A549 (cell line): ENCODE measurements around the gene ROR1. TPM values are rescaled to one million over a fixed set of nuclear protein-coding genes. Genes with fewer than 3 reads are reported as not detected.

Experiments used
- ATAC-seq, 2 experiments: fragments of 200-7000 bp in 1 of 2; fragments of >200 bp in 1 of 2; cut with Nextera tagmentation in 1 of 2; cut with Tn5 transposase in 1 of 2; 3 replicates each; pipeline versions ENCODE4 v1.8.0 to v1.9.1; 2018 to 2020; ENCODE audit warnings: mild to moderate bottlenecking in 1 of 2, moderate library complexity in 1 of 2
- CTCF ChIA-PET: fragments of 300-600 bp; sonication (Branson Sonifier 250); formaldehyde crosslinking; extraction: SDS; loops from one replicate; lab custom pipeline; 2021; ENCODE audit warnings: antibody characterized with exemption, inconsistent platforms; lab: Yijun Ruan, JAX
- POLR2A ChIA-PET: fragments of 350-600 bp; formaldehyde crosslinking; extraction: SDS; loops from one replicate; lab custom pipeline; 2021; ENCODE audit warnings: antibody characterized with exemption, inconsistent platforms; lab: Yijun Ruan, JAX
- DNase-seq, 2 experiments: peaks; one replicate each; pipeline versions ENCODE4 v3.0.0 to v3.0.0-alpha.2; 2011 to 2016; ENCODE audit warnings: low read depth in 1 of 2, low spot score in 1 of 2
- FAIRE-seq: peaks from 2 replicates; lab custom pipeline; 2011; peaks lifted over from hg19 to GRCh38; lab: Jason Lieb, UNC
- H3K27ac ChIP-seq, 2 experiments: fragments of >200 bp; sonication (Bioruptor Twin); formaldehyde crosslinking; 3 replicates each; pipeline ENCODE4 v1.5.1; 2016 to 2017
- H3K4me1 ChIP-seq: fragments of >200 bp; sonication (Bioruptor Twin); formaldehyde crosslinking; 3 replicates; pipeline ENCODE4 v1.6.1; 2016
- H3K4me2 ChIP-seq: fragments of >200 bp; sonication (Bioruptor Twin); formaldehyde crosslinking; 3 replicates; pipeline ENCODE4 v1.6.1; 2016
- H3K4me3 ChIP-seq: fragments of >200 bp; sonication (Bioruptor Twin); formaldehyde crosslinking; 3 replicates; pipeline ENCODE4 v1.5.1; 2016
- H3K9me3 ChIP-seq: fragments of >200 bp; sonication (Bioruptor Twin); formaldehyde crosslinking; 3 replicates; pipeline ENCODE4 v1.6.1; 2016
- BHLHE40 ChIP-seq: IDR thresholded peaks from 2 replicates; pipeline ENCODE4 v1.6.1; 2012; ENCODE audit warnings: low read depth, low read length, inconsistent platforms
- EP300 ChIP-seq, 2 experiments: fragments of >200 bp; sonication (Bioruptor Twin); formaldehyde crosslinking; IDR thresholded peaks; 2 replicates in 1 of 2; 3 replicates in 1 of 2; pipeline ENCODE4 v1.6.1; 2016 to 2017
- GATA3 ChIP-seq: IDR thresholded peaks from 2 replicates; pipeline ENCODE4 v1.6.1; 2012; ENCODE audit warnings: borderline replicate concordance
- HOXB5 ChIP-seq: fragments of 250-450 bp; sonication (Bioruptor Pico); IDR thresholded peaks from 2 replicates; pipeline ENCODE4 v1.5.0; 2020; ENCODE audit warnings: mild to moderate bottlenecking, moderate library complexity
- JUNB ChIP-seq: fragments of >200 bp; sonication (Bioruptor Twin); formaldehyde crosslinking; IDR thresholded peaks from 2 replicates; pipeline ENCODE4 v1.6.1; 2016
- NPAS2 ChIP-seq: fragments of 250-450 bp; sonication (Bioruptor Pico); IDR thresholded peaks from 2 replicates; pipeline ENCODE4 v1.8.0; 2022; ENCODE audit warnings: mild to moderate bottlenecking, moderate library complexity, borderline replicate concordance
- PHF8 ChIP-seq: fragments of 200-600 bp; sonication (generic); IDR thresholded peaks from 2 replicates; pipeline ENCODE4 v1.6.1; 2016; ENCODE audit warnings: low read depth, mild to moderate bottlenecking, antibody characterized with exemption, moderate library complexity, borderline replicate concordance
- POLR2A ChIP-seq: IDR thresholded peaks from 2 replicates; pipeline ENCODE4 v1.6.1; 2012; ENCODE audit warnings: mild to moderate bottlenecking, low read length
- RAD21 ChIP-seq, 2 experiments: fragments of >200 bp in 1 of 2; sonication (Bioruptor Twin) in 1 of 2; formaldehyde crosslinking in 1 of 2; IDR thresholded peaks in 1 of 2; conservative IDR thresholded peaks in 1 of 2; 2 replicates in 1 of 2; 3 replicates in 1 of 2; pipeline ENCODE4 v1.6.1; 2012 to 2018; ENCODE audit warnings: inconsistent platforms in 1 of 2
- RFX5 ChIP-seq: fragments of 450-650 bp; IDR thresholded peaks from 2 replicates; pipeline ENCODE4 v1.7.1; 2014; ENCODE audit warnings: antibody characterized with exemption, mild to moderate bottlenecking, moderate library complexity
- RNF2 ChIP-seq: fragments of 200-600 bp; sonication (generic); IDR thresholded peaks from 2 replicates; pipeline ENCODE4 v1.6.1; 2016; ENCODE audit warnings: low read depth, mild to moderate bottlenecking, antibody characterized with exemption, moderate library complexity, borderline replicate concordance
- SREBF2 ChIP-seq: fragments of 450-650 bp; IDR thresholded peaks from 2 replicates; pipeline ENCODE4 v1.6.1; 2014; ENCODE audit warnings: mild to moderate bottlenecking, moderate library complexity
- TP53 ChIP-seq: fragments of 250-450 bp; sonication (Bioruptor Pico); IDR thresholded peaks from 2 replicates; pipeline ENCODE4 v1.5.0; 2021; ENCODE audit warnings: mild to moderate bottlenecking, moderate library complexity
- WGBS: methylation state at CpG from one replicate; pipeline ENCODE4 v1.1.6; 2017; ENCODE audit errors: missing lambda C conversion rate; 5-methylcytosine and 5-hydroxymethylcytosine counted together
- polyA plus RNA-seq, 4 experiments: library from polyadenylated mRNA; depleted of rRNA in 3 of 4; stranded (reverse); fragments of >200 nt; fragmentation: RNase III in 1 of 4; extraction: RNeasy Plus Mini Kit Qiagen cat#74134 plus additional on column Dnase treatment in 1 of 4; gene quantifications; 2 replicates in 3 of 4; 3 replicates in 1 of 4; pipeline ENCODE4 v1.2.3, GENCODE V29; 2011 to 2017
- TF ChIP-seq, protein P1 (sequence below): fragments of 200-600 bp; sonication (generic); IDR thresholded peaks from 2 replicates; pipeline ENCODE4 v1.6.1; 2016; ENCODE audit warnings: antibody characterized with exemption, mild to moderate bottlenecking, moderate library complexity
- TF ChIP-seq, protein P2 (sequence below): fragments of >200 bp; sonication (Bioruptor Twin); formaldehyde crosslinking; IDR thresholded peaks from 2 replicates; pipeline ENCODE4 v1.6.1; 2016
- TF ChIP-seq, protein P3 (sequence below): IDR thresholded peaks from 2 replicates; pipeline ENCODE4 v1.6.1; 2012
- TF ChIP-seq, protein P4 (sequence below): fragments of 450-650 bp; IDR thresholded peaks from 2 replicates; pipeline ENCODE4 v1.6.1; 2014; ENCODE audit warnings: antibody characterized with exemption
- TF ChIP-seq, protein P5 (sequence below): fragments of 150-350 bp; IDR thresholded peaks from 2 replicates; pipeline ENCODE4 v1.6.1; 2014; ENCODE audit warnings: low read depth, mild to moderate bottlenecking, low read length

Gene ROR1
- polyA plus RNA-seq, 2 of the 4 experiments (the other 2 are of a cell fraction), result 6.5 to 19.0 TPM

DNA sequence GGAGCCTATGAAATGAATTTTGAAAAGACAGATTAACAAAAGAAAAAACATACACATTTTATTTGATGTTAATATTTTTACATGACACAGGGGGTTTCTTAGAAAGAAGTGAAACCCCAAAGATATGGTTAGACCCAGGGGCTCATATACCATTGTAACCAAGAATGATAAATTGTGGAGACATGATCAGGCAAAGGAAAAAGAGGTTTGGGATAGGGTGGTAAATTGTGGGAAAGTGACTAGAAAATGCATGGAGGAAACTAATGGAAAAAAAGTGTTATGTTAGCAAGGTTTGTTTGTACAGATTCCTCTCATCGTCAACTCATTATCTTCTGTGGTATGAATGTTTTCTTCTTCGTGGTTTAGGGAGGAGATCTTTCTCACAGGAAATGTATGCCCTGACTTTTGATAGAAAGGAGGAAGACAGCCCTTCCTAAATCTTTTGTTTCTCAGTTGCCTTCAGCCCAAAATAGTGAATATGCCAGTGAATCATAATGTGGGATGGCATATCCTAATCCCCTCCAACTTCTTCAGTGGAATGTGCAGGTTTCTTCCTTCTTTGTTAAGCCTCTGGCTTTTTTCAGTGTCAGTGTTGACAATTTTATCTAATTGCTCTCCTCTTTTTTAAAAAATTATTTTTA lies 289.2 kb downstream of the ROR1 start:
- ATAC-seq, result no peak
- no peak for FAIRE-seq
- CTCF ChIA-PET, result no interaction called here
- no peak overlapping the region for H3K27ac ChIP-seq
- POLR2A ChIA-PET, result no interaction called here
- H3K9me3 ChIP-seq, result no peaks in the 10 kb centered on the region
- H3K4me1 ChIP-seq, result peaks cover 12% of the 10 kb centered on the region; the same call in 2 of the 3 replicates
- TF ChIP-seq TP53 (CRISPR knock-in tag) (no peak), PHF8 (no peak), JUNB (no peak), SREBF2 (no peak), GATA3 (no peak), HOXB5 (no peak), RNF2 (no peak), BHLHE40 (no peak)
- TF ChIP-seq, protein P1, sequence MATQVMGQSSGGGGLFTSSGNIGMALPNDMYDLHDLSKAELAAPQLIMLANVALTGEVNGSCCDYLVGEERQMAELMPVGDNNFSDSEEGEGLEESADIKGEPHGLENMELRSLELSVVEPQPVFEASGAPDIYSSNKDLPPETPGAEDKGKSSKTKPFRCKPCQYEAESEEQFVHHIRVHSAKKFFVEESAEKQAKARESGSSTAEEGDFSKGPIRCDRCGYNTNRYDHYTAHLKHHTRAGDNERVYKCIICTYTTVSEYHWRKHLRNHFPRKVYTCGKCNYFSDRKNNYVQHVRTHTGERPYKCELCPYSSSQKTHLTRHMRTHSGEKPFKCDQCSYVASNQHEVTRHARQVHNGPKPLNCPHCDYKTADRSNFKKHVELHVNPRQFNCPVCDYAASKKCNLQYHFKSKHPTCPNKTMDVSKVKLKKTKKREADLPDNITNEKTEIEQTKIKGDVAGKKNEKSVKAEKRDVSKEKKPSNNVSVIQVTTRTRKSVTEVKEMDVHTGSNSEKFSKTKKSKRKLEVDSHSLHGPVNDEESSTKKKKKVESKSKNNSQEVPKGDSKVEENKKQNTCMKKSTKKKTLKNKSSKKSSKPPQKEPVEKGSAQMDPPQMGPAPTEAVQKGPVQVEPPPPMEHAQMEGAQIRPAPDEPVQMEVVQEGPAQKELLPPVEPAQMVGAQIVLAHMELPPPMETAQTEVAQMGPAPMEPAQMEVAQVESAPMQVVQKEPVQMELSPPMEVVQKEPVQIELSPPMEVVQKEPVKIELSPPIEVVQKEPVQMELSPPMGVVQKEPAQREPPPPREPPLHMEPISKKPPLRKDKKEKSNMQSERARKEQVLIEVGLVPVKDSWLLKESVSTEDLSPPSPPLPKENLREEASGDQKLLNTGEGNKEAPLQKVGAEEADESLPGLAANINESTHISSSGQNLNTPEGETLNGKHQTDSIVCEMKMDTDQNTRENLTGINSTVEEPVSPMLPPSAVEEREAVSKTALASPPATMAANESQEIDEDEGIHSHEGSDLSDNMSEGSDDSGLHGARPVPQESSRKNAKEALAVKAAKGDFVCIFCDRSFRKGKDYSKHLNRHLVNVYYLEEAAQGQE, result no peak
- TF ChIP-seq, protein P2, sequence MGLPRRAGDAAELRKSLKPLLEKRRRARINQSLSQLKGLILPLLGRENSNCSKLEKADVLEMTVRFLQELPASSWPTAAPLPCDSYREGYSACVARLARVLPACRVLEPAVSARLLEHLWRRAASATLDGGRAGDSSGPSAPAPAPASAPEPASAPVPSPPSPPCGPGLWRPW, result no peak
- TF ChIP-seq, all 56 proteins: peak for 0
- 60% methylated on average over 2 of the region's 2 CpGs for WGBS
- no peak overlapping the region for H3K4me2 ChIP-seq
- no peak for DNase-seq
- H3K4me3 ChIP-seq, result no peak overlapping the region

DNA sequence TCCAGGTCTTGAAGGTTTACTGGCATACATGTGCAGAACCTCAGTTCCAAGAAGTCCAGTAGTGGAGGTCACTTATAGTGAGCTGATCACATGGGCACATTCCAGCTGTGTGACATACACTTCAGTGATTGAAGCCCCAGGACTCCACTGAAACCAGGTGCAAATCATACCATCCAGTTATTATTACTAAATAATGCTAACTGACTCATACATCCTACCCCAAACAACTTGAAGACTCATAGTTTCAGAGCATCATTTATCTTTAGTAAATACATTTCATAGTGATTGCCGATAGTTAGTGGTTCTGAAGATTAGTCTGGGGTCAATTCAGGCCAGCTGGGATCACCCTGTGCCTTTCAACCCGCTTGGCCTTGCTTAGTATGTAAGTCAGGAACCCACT lies 291.8 kb downstream of the ROR1 start:
- WGBS, result 83% methylated on average over 2 of the region's 2 CpGs
- H3K9me3 ChIP-seq, result no peaks in the 10 kb centered on the region

DNA sequence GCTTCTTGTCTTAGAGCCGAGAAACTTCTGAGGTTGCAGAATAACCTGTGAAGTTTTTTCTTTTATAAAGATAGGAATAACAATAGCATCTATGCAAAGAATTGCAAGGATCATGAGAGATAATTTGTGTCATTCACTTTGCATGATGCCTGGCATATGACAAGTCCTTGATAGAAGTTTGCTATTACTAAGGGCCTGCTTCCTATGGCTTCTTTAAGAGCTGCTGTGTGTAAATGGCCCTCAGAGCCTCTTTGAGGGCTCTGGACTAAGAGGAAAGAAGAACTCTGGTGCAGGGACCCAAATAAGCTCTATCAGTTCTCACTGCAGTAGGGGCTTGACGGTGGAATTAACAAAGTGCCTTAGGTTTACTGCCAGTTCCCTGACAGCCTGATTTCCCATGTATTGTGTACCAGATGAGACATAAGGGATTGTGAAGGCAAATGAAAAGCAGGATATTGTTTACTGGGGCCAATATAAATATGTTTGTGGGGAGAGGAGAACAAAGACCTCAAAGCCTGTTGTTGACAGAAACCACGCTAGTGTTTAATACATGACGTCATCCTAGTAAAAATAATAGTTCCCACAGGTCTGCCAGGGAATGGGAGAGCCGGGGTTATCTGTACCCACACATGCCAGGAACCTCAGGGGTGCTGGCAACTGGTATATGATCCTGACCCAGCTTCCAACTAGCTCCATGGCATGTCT lies 298.4 kb downstream of the ROR1 start:
- no peak for FAIRE-seq
- 72% methylated on average over 5 of the region's 5 CpGs for WGBS
- DNase-seq, result peak in 1 of 2 experiments; percentile 14
- TF ChIP-seq NPAS2 (CRISPR knock-in tag) (no peak), EP300 (IDR thresholded peaks at IDR 0.05) (no peak), RFX5 (no peak), POLR2A (no peak), GATA3 (no peak)
- TF ChIP-seq, protein P3, sequence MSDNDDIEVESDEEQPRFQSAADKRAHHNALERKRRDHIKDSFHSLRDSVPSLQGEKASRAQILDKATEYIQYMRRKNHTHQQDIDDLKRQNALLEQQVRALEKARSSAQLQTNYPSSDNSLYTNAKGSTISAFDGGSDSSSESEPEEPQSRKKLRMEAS, result no peak
- TF ChIP-seq, all 56 proteins: peak for 0
- Histone ChIP-seq H3K9me3 (no peaks in the 10 kb centered on the region), H3K4me2 (no peak overlapping the region), H3K4me1 (0 out of 3 replicates have a peak, but pooled peaks cover 6% of the 10 kb centered on the region), H3K4me3 (no peak overlapping the region), H3K27ac (no peak overlapping the region)
- POLR2A ChIA-PET, result no interaction called here
- no peak; a peak in 1 of 6 replicates for ATAC-seq
- CTCF ChIA-PET, result no interaction called here

More for the DNA sequence above, 291.8 kb downstream of the ROR1 start:
- no peak overlapping the region for H3K27ac ChIP-seq
- TF ChIP-seq, protein P4, sequence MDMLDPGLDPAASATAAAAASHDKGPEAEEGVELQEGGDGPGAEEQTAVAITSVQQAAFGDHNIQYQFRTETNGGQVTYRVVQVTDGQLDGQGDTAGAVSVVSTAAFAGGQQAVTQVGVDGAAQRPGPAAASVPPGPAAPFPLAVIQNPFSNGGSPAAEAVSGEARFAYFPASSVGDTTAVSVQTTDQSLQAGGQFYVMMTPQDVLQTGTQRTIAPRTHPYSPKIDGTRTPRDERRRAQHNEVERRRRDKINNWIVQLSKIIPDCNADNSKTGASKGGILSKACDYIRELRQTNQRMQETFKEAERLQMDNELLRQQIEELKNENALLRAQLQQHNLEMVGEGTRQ, result no peak
- TF ChIP-seq RAD21 (conservative IDR thresholded peaks at IDR 0.05 in 1 of 2, IDR thresholded peaks at IDR 0.05 in 1 of 2), result no peak
- TF ChIP-seq, protein P5, sequence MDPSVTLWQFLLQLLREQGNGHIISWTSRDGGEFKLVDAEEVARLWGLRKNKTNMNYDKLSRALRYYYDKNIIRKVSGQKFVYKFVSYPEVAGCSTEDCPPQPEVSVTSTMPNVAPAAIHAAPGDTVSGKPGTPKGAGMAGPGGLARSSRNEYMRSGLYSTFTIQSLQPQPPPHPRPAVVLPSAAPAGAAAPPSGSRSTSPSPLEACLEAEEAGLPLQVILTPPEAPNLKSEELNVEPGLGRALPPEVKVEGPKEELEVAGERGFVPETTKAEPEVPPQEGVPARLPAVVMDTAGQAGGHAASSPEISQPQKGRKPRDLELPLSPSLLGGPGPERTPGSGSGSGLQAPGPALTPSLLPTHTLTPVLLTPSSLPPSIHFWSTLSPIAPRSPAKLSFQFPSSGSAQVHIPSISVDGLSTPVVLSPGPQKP, result no peak
- TF ChIP-seq, all 56 proteins: peak for 0
- ChIA-PET CTCF (no interaction called here), POLR2A (no interaction called here)
- no peak for DNase-seq
- Histone ChIP-seq H3K4me2 (no peak overlapping the region), H3K4me3 (no peak overlapping the region), H3K4me1 (peaks cover 7% of the 10 kb centered on the region; the same call in 2 of the 3 replicates)
- no peak for FAIRE-seq
- no peak for ATAC-seq
